Large intestine (tissue), 3 donors: Measurements from ENCODE around the gene PRKCQ. TPM values are rescaled to one million over a fixed set of nuclear protein-coding genes. Genes with fewer than 3 reads are reported as not detected.
"Not testable (repeated sequence)": the region's sequence is repeated elsewhere in the genome, so short reads cannot be mapped to it uniquely, and the experiment has no call there.

Experiments
- DNase-seq, 2 donors: peaks; one replicate each; pipeline versions ENCODE4 v3.0.0 to v3.0.0-alpha.2; 2013
- H3K27ac ChIP-seq: one replicate; pipeline ENCODE4 v1.5.1; 2013; ENCODE audit warnings: low read length
- H3K27me3 ChIP-seq: 2 replicates; pipeline ENCODE4 v1.6.1; 2013; ENCODE audit warnings: low read length; ENCODE audit not compliant: control insufficient read depth, insufficient read depth
- H3K36me3 ChIP-seq: 2 replicates; pipeline ENCODE4 v1.6.1; 2013; ENCODE audit warnings: low read length; ENCODE audit not compliant: control insufficient read depth, insufficient read depth
- H3K4me1 ChIP-seq: one replicate; pipeline ENCODE4 v1.6.1; 2013; ENCODE audit warnings: low read length; ENCODE audit not compliant: control insufficient read depth, insufficient read depth
- H3K4me3 ChIP-seq: one replicate; pipeline ENCODE4 v1.5.1; 2013; ENCODE audit warnings: low read length
- H3K9me3 ChIP-seq: one replicate; pipeline ENCODE4 v1.6.1; 2013; ENCODE audit warnings: mild to moderate bottlenecking, low read depth, low read length, moderate library complexity; ENCODE audit not compliant: control insufficient read depth
- WGBS: methylation state at CpG from one replicate; pipeline ENCODE4 v1.1.5; 2013; ENCODE audit warnings: low lambda C conversion rate; ENCODE audit not compliant: insufficient coverage; 5-methylcytosine and 5-hydroxymethylcytosine counted together
- polyA plus RNA-seq: library from polyadenylated mRNA; unstranded; fragments of 120-200 nt; gene quantifications from one replicate; pipeline ENCODE4 v1.2.1, GENCODE V29; 2013

PRKCQ gene
- polyA plus RNA-seq, 1 donor: 3.7 TPM

DNA sequence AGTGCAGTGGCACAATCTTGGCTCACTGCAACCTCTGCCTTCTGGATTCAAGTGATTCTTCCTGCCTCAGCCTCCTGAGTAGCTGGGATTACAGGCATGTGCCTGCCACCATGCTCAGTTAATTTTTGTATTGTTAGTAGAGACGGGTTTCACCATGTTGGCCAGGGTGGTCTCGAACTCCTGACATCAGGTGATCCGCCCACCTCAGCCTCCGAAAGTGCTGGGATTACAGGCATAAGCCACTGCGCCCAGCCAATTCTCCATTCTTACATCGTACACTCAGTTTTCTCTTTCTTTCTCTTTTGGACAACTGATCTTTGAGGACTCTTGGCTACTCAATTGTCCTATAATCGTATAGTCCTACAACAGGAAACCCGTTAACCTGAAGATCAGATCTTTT, 2.8 kb upstream of the PRKCQ start:
- not testable (repeated sequence) for H3K4me3 ChIP-seq, H3K27ac ChIP-seq, H3K9me3 ChIP-seq, H3K4me1 ChIP-seq, DNase-seq
- WGBS: 100% methylated on average over 3 of the region's 8 CpGs
- peaks cover 10% of the 10 kb centered on the region for H3K27me3 ChIP-seq
- H3K36me3 ChIP-seq: peaks cover 10% of the 10 kb centered on the region

DNA sequence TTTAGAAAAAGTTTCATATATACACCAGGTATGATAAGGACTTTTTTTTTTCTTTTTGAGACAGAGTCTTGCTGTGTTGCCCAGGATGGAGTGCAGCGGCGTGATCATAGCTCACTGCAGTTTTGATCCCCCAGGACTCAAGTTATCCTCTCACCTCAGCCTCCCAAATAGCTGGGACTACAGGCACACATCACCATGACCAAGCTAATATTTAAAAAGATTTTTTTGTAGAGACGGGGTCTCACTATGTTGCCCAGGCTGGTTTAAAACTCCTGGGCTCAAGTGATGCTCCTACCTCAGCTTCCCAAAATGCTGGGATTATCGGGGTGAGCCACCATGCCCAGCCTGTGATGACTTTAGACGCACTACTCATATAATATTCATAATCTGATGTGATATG, 2.2 kb upstream of the PRKCQ start:
- H3K27ac ChIP-seq: no peak overlapping the region
- no peak for DNase-seq

DNA sequence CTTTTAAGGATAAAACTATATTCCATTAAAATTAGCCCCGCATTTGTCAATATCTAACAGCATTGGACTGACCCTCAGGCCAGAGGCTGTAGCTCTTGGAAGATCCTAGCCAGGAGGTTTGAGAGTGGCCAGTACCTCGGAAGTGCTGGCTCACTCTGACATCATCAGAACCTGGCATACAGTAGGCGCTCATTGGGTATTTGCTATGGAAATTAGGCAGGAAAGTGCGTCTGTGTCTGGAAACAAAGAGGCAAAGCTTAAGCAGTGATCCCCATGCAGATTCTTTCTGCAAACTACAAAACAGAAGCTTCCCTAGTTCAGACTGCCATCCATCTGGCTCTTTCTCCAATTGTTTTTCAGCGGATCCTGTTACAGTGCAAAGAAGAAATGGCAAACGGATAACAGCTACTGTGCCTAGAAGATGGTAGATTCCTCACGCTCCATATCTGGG, 1.7 kb upstream of the PRKCQ start:
- Histone ChIP-seq H3K4me3 (no peak overlapping the region), H3K27ac (no peak overlapping the region)

More for the DNA sequence above, 2.2 kb upstream of the PRKCQ start:
- Histone ChIP-seq H3K4me1 (no peaks in the 10 kb centered on the region), H3K4me3 (no peak overlapping the region), H3K9me3 (no peaks in the 10 kb centered on the region), H3K36me3 (peaks cover 10% of the 10 kb centered on the region), H3K27me3 (peaks cover 10% of the 10 kb centered on the region)
- no CpG with 5 or more reads among the region's 5 CpGs for WGBS

DNA sequence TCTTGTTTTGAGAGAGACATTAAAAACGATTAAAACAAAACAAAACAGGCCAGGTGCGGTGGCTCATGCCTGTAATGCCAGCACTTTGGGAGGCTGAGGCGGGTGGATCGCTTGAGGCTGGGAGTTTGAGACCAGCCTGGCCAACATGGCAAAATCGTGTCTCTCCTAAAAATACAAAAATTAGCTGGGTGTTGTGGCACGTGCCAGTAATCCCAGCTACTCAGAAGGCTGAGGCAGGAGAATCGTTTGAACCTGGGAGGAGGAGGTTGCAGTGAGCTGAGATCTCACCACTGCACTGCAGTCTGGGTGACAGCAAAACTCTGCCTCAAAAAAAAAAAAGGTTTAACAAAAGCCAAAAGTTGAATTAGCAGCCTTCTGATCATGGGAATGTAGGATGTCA, 1.1 kb upstream of the PRKCQ start:
- H3K27ac ChIP-seq, H3K4me1 ChIP-seq, H3K9me3 ChIP-seq, DNase-seq: not testable (repeated sequence)
- Histone ChIP-seq H3K36me3 (peaks cover 10% of the 10 kb centered on the region), H3K4me3 (peak overlapping the region; percentile 56), H3K27me3 (peaks cover 10% of the 10 kb centered on the region)
- no CpG with 5 or more reads among the region's 7 CpGs for WGBS

More for the DNA sequence above, 1.7 kb upstream of the PRKCQ start:
- Histone ChIP-seq H3K36me3 (peaks cover 10% of the 10 kb centered on the region), H3K27me3 (peaks cover 10% of the 10 kb centered on the region), H3K9me3 (no peaks in the 10 kb centered on the region), H3K4me1 (no peaks in the 10 kb centered on the region)
- no CpG with 5 or more reads among the region's 7 CpGs for WGBS
- no peak for DNase-seq

DNA sequence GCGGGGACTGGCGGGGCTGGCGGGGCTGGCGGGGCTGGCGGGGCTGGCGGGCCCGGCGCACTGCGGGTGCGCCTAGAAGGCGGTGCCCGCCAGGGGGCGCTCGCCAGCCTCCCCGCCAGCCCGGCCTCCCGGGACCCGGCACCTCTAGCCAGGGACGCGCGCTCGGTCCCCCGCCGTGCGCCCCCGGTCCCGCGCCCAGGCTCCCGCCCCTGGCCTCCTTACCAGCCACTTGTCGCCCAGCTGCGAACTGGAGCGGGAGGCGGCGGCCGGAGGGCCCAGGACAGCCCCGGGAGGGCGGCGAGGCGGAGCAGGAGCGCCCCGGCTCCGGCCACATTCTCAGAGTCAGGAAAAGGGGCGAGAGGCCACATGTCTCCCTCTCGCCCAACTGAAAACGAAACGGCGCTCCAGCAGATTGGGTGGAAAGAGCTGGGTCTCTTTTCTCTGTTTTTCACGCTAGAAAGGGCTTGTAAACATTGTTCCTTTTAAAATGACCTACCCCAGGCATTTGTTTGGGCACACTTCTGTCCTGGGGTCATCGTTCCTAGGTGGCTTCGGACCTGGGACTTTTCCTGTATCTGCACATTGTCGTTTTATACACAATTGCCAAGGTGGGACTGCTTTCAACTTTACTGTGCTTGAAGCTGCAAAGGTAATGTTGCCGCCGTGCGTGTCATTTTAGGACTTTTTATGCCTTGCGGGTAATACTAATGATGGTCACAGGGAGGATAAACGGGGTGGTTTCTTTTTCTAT, 378 bp upstream of the PRKCQ start:
- H3K27ac ChIP-seq: peak overlapping the region; percentile 76
- no peaks in the 10 kb centered on the region for H3K9me3 ChIP-seq
- H3K4me3 ChIP-seq: peak overlapping the region; percentile 56
- H3K27me3 ChIP-seq: peaks cover 10% of the 10 kb centered on the region
- DNase-seq: peak; percentile 62 to 88
- peaks cover 10% of the 10 kb centered on the region for H3K36me3 ChIP-seq
- WGBS: no CpG with 5 or more reads among the region's 56 CpGs
- H3K4me1 ChIP-seq: no peaks in the 10 kb centered on the region

DNA sequence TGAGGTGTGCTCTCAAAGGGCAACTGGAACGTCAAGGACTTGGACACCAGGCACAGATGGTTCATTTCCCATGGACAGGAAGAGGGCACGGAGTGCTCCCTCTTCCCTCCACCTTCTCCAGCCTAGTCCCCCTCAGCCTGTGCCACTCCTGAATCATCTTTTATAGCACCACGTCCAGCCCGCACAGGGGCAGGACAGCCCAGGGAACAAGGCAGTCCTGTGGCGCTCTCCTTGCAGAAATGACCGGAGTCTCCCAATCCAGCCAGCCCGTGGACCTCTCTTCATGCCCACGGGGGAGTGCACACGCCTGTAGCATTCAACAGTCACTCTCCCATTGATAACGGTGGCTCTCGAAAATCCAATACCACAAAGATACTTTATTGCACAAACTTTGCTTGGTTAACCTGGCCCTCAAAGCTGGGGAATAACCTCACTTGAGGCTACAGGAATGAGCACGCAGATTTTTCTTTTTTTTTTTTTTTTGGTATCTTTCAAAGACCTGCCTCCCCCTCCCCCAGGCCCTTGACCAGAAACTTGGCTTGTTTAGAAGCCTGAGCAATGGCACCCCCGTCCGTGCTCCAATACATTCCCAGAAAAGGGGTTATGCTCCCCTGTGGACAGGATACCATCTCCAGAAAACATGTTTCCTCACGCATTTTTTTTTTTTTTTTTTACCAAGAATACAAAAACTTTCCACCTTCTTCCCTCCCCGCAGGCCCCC, 733 bp downstream of the PRKCQ start:
- peak in 1 of 2 donors; percentile 23 for DNase-seq
- H3K4me1 ChIP-seq: no peaks in the 10 kb centered on the region
- H3K9me3 ChIP-seq: no peaks in the 10 kb centered on the region
- peaks cover 8% of the 10 kb centered on the region for H3K36me3 ChIP-seq
- peak overlapping the region; percentile 67 for H3K4me3 ChIP-seq
- WGBS: 20% methylated on average over 1 of the region's 16 CpGs
- H3K27ac ChIP-seq: no peak overlapping the region
- H3K27me3 ChIP-seq: peaks cover 10% of the 10 kb centered on the region

DNA sequence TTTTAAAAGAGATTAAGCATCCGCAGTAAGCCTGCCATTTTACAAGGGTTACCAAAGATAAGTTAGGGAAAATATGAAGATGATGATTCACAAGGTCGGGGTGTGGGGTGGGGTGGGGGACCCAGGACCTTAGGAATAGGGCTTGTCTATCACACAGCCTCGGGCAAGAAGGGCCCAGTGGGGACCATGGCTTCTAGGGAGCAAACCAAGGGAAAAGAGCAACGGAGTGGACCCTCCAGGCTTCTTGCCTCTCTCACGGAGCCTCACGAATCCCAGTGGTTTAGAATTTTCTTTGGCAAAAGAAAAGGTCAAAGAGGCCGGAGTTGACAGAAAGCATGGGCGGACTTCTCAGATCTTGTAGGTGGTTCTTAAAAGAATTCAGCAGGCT, 1.3 kb downstream of the PRKCQ start:
- Histone ChIP-seq H3K9me3 (no peaks in the 10 kb centered on the region), H3K27ac (no peak overlapping the region), H3K4me3 (no peak overlapping the region), H3K36me3 (peaks cover 5% of the 10 kb centered on the region), H3K27me3 (peaks cover 10% of the 10 kb centered on the region), H3K4me1 (no peaks in the 10 kb centered on the region)
- WGBS: 86% methylated on average over 4 of the region's 8 CpGs
- DNase-seq: no peak

DNA sequence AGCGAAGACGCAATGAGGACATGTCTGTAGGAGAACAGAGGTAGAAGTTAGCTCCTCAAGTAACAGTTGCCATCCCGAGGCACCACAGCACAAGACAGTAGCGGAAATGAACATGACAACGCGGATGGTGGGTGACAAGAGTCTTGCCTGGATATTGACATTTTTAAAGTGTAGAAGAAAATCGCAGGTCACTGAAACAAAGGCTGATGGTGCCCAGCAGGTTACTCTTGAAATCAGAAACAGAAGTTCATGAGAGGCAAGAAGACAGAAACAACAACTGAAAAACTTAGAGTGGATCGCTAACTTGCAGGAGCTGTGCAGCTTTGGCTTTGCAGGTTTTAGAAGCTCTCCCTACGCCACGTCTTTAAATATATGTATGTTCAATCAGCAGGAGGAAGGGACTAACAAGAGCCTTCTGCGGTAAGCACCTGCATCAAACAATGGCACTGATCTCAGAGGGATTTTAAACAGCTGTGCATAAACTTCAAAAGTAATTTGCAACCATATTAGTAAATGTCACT, 1.8 kb downstream of the PRKCQ start:
- Histone ChIP-seq H3K36me3 (peaks cover under 1% of the 10 kb centered on the region), H3K4me3 (no peak overlapping the region)

DNA sequence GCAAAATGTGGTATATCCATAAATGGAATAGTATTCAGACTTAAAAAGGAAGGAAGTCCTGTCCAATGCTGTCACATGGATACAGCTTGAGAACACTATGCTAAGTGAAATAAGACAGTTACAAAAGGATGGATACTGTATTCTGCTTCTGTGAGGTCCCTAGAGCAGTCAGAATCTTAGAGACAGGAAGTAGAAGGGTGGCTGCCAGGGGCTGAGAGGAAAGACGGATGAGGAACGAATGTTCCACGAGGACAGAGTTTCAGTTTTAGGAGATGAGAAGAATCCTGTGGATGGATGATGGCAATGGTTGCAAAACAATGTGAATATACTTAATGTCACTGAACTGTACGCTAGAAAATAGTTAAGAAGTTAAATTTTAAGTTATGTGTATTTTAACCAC, 3.8 kb downstream of the PRKCQ start:
- 100% methylated on average over 3 of the region's 4 CpGs for WGBS
- DNase-seq: no peak
- no peaks in the 10 kb centered on the region for H3K36me3 ChIP-seq
- H3K27me3 ChIP-seq: peaks cover 10% of the 10 kb centered on the region
- H3K4me3 ChIP-seq: no peak overlapping the region
- no peak overlapping the region for H3K27ac ChIP-seq
- no peaks in the 10 kb centered on the region for H3K4me1 ChIP-seq
- no peaks in the 10 kb centered on the region for H3K9me3 ChIP-seq

More for the DNA sequence above, 1.8 kb downstream of the PRKCQ start:
- Histone ChIP-seq H3K4me1 (no peaks in the 10 kb centered on the region), H3K27me3 (peaks cover 10% of the 10 kb centered on the region), H3K27ac (no peak overlapping the region), H3K9me3 (no peaks in the 10 kb centered on the region)
- WGBS: 92% methylated on average over 2 of the region's 11 CpGs
- DNase-seq: no peak

DNA sequence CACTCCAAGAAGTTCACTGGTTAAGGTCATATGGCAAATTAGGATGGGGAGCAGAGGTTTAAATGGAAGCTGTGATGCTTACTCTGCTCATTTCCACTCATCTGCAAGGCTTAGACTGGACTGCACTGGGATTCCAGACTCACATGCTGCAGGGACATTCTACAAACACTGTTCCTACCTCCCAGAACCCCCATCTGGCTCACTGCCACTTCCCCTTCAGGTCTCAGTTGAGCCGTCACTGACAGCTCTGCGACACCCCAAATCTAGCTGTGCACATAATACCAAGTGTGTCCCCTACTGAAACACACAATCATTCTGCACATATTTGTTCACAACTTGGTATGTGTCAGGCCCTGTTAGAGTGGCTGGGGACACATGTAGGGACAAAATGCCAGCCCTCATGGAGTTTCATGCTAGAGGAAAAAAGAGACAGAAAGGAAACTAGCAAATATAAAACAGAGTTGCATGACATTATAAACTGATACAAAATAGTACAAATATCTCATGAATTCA, 5.4 kb downstream of the PRKCQ start:
- peaks cover 10% of the 10 kb centered on the region for H3K27me3 ChIP-seq
- H3K4me3 ChIP-seq: no peak overlapping the region
- no peaks in the 10 kb centered on the region for H3K9me3 ChIP-seq
- no peaks in the 10 kb centered on the region for H3K36me3 ChIP-seq
- no peak overlapping the region for H3K27ac ChIP-seq
- no peaks in the 10 kb centered on the region for H3K4me1 ChIP-seq
- no peak for DNase-seq
- no CpG with 5 or more reads among the region's 2 CpGs for WGBS
